ENCODE data around the gene SLC2A2.

The SLC2A2 gene

DNA sequence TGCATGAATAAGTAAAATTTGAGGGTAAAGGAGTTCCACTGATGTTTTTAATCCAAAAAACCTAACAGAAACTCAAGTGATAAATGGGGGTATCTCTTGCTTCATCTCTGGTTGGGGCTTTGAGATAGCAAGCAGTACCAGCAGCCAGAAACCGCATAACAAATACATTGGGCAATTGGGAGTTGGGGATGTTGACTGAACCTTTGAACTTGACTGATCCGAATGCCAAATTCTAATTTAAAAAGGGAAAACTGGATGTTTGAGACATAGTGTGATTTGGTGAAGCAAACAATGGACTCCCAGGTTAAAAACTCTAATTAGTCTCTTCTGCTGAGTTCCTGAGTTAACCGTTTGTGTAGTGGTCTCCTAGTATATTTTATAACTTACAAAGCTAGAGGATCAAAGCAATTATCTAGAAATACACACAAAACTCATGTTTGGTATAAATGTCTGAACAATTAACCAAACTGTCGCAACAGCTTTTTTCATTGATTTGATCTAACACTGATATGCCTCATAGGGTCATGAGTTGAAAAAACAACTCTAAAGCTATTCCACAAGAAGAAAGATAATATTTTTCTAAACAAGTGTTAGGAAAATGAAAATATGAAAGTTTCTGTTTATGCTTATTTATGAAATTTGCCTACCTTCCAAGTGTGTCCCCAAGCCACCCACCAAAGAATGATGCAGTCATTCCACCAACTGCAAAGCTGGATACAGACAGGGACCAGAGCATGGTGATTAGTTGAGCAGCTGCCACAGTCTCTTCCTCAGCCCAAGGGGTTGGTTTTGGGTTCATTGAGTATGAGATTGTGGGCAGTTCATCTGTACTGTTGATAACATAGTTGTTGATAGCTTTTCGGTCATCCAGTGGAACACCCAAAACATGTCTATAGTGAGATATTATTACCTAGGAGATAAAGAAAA is 12.4 kb downstream of the SLC2A2 start:
- TF ChIP-seq GATA1 (IDR thresholded peaks at IDR 0.05; ENCODE audit: low read depth, low read length) = no peak
- DNase-seq = peak; percentile 7 to 60

DNA sequence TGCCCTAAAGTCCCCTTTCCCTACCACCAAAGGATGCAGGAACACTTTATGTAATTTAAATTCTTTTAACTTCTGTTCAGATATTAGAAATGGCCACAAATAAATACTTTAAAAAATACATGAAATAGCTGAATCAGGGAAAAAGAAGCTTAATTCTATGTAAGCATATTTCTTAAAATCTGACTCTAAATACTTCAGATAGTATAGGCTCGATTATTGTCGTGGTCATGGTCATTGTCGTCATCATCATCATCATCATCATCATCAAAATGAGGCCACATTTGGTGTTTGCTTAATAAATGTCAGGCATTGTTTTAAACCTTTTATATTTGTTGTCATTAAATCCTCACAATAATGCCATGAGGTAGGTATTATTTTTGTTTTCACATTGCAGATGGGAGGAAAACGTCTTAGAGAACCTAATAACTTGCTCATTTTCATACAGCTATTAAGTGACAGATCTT is 14.6 kb downstream of the SLC2A2 start:
- TF ChIP-seq GATA1 (IDR thresholded peaks at IDR 0.05; ENCODE audit: low read depth, low read length) = no peak

DNA sequence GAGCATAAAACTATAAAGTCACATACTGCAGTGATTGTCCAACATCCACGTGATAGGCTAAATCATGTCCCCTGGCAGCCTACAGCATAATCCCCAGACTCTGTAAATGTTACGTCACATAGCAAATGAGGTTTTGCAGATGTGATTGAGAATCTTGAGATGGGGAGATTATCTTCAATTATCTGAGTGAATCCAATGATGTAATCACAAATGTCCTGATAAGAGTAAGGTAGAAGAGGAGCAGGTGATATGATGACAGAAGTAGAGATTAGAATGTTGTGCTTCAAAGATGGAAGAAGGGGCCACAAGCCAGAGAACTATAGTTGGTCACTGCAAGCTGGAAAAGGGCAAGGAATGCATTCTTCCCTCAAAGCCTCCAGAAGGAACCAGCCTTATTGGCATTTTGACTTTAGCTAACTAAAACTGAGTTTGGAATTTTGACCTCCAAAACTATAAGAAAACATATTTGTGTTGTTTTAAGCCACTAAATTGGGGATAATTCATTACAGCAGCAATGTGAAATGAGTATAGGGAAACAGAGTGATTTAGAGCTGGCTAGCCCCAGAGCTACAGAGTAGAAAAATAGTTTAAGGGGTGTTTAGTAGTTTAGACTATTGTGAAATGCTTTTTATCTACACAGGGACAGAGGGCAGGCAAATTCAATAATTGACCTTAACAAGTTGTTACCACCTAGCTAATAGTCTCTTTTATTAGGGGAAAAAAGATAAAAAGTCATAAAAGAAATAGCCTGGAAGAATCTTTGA is 15.2 kb downstream of the SLC2A2 start:
- no peak for DNase-seq
- TF ChIP-seq GATA1 (IDR thresholded peaks at IDR 0.05; ENCODE audit: low read depth, low read length) (no peak), POLR2A (IDR thresholded peaks at IDR 0.05; ENCODE audit: low read length) (no peak)

More for the DNA sequence above, 14.6 kb downstream of the SLC2A2 start:
- no peak for DNase-seq

DNA sequence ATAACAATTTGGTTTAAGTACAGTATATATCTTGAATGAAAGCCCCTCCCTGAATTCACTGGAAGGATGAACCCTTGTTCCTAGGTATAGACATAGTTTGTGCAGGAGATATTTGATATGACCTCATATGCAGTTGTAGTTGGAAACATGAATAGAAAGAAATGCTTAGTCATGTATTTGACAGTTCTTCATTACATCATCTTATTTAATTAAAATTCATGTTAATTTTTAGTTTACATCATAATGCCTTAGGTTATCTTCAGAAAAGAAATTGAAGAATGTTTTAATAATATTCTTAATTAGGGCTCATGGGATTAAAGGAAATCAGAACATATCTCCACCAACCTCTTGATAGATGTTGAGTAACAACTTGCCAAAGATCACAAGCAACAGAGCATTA is 19.2 kb downstream of the SLC2A2 start:
- TF ChIP-seq GATA1 (IDR thresholded peaks at IDR 0.05; ENCODE audit: low read depth, low read length) (no peak), POLR2A (IDR thresholded peaks at IDR 0.05; ENCODE audit: low read length) (no peak)
- peak in 1 of 2 experiments; percentile 15 for DNase-seq

DNA sequence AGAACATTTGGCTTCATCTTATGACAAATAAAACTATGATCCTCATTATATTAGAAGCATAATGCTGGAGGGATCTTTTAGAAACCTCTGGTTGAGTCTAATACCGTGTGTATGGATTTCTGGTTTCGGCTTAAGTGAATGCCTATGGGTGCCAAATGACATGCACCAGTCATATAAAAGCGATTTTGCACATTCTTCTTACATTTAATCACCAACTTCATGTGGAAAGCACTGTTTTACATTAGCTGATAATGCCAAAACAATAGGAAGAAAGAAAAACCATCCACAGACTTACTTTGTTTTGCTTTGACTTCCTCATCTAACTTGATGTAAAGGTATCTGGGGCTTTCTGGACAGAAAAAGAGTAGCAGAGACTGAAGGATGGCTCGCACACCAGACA is 20.9 kb downstream of the SLC2A2 start:
- TF ChIP-seq GATA1 (IDR thresholded peaks at IDR 0.05; ENCODE audit: low read depth, low read length) = no peak
- TF ChIP-seq POLR2A (IDR thresholded peaks at IDR 0.05; ENCODE audit: low read length) = no peak
- DNase-seq = no peak

DNA sequence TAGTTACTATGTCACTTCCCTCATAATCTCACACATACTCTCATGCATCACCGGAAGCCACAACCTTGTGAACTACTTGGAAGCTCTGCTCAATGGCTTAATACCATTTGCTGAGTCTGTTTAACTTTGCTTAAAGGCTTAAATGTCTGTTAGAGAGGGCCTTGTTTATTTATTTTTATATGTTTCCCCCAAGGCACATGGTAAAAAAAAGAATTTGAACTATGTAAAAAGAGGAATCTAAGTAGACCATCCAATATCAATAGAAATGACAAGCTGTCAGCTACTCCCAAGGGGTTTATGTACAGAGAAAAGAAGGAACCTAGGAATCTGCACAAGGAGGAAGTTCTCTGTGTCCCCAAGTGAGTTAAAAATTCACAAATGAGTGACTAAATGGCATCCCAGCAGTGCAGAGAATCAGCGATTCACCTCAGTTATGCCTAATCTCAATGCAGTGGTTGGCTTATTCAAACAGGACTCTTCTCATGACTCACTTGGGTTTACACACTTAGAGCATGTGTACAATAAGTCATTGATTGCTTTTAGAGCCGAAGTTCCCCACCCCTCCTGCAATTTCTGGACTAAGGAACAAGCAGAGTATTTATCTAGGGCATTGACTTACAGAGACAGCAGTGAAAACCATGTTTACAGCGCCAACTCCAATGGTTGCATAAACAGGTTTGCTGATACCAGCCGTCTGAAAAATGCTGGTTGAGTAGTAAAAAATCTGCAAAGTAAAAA is 24.4 kb downstream of the SLC2A2 start:
- TF ChIP-seq POLR2A (IDR thresholded peaks at IDR 0.05; ENCODE audit: low read length) = no peak
- no peak for TF ChIP-seq GATA1 (IDR thresholded peaks at IDR 0.05; ENCODE audit: low read depth, low read length)
- no peak for DNase-seq

DNA sequence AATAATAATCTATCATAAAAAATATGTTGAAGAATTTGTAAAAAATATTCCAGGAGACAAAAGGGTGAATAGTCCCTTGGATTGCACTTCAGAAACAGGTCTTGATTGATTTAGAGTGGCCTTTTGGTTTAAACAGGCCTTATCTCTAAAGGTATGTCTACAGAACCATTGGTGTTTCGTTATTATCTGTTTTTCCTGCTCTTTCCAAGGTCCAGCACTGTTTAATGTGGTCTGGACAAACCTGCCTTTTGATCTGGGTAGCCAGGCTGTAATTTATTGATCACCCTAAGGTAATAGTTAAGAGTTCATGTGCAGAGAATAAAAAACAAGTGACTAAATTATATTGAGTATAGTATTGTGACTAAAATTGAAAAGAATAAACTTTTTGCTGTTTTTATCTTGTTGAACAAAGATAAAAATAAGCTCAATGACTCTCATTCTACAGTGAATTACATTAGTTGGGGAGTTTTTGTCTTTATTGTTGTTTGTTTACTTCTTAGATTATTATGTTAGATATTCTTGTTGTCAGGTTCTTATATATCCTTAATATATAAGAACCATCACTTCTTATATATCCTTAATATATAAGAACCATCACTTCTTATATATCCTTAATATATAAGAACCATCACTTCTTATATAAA is 25.1 kb downstream of the SLC2A2 start:
- DNase-seq = no peak
- TF ChIP-seq GATA1 (IDR thresholded peaks at IDR 0.05; ENCODE audit: low read depth, low read length) (no peak), POLR2A (IDR thresholded peaks at IDR 0.05; ENCODE audit: low read length) (no peak)

DNA sequence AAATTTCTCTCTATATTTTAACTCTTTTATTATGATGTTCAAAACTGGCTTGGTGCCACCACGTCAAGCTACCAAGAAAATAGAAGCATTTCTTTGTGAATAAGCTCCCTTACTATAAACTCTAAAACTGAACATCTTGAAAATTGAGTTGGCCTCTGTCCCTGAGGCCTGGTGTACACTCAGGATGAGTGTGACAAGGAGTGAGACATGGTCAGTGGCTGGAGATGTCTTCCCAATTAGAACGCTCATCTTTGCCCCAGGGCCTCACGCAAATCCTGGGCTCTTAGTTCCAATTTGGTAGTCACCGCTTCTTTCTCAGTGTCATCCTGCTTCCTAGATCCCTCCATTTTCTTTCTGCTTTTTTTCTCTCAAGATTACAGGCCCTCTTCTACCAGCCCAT is 26.2 kb downstream of the SLC2A2 start:
- TF ChIP-seq GATA1 (IDR thresholded peaks at IDR 0.05; ENCODE audit: low read depth, low read length) (no peak), POLR2A (IDR thresholded peaks at IDR 0.05; ENCODE audit: low read length) (no peak)

DNA sequence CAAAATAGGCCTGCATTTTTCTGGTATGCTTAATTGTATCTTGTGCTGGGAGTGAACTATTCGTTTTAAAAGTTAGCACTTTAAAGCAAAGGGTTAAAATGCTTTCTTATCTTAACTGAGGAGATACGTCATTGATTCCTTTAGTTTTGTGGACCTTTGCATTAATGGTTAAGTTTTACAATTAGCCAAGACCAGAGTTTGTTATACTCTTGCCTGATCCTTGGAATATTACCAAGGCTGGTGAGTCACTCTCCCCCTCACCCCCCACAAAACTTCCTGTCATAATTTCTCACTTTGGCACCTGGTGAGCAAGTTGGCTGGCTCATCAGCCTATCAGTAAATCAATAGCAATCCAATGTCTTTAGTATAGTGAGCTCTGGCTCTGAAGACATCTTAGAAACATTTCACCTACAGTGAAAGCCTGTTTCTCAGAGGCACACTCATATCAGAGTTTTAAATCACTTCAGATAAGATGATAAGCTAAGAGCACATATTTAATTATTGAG is 26.7 kb downstream of the SLC2A2 start:
- TF ChIP-seq GATA1 (IDR thresholded peaks at IDR 0.05; ENCODE audit: low read depth, low read length) (no peak), POLR2A (IDR thresholded peaks at IDR 0.05; ENCODE audit: low read length) (no peak)
- no peak for DNase-seq

More for the DNA sequence above, 26.2 kb downstream of the SLC2A2 start:
- no peak for DNase-seq

DNA sequence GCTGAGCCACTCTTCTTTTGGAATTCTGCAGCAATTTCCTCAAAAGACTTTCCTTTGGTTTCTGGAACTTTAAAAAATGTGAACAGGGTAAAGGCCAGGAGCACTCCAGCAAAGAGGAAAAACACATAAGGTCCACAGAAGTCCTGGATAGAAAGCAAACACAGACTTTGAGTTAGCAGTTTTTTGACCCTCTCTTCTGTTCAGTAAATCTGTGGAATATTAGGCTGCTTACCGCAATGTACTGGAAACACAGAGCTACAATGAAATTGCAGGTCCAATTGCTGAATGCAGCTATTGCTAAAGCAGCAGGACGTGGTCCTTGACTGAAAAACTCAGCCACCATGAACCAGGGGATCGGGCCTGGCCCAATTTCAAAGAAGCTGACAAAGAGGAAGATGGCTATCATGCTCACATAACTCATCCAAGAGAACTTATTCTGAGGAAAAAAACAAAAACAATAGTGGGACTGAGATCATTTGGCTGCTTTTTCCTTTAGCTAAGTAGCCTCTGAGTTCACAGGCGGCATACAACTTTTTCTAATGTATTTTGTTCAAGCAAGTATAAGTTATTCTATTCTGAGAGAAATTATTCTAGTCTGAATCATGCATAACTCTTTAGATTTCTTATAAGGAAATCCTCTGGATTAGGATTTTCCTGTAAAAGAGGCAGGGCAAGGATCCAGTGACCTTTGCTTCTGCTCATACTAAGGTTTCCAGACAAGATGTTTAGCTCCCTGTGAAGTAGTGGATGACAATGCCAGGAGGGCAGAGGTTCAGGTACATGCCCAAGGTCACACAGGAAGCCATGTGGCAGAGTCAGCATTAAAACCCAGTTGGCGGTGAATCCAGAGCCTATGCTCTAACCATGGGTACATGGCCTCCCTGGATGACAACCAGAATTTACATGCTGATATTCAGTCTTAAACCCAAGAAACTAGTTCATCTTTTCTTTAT is 28.3 kb downstream of the SLC2A2 start:
- DNase-seq = no peak
- no peak for TF ChIP-seq POLR2A (IDR thresholded peaks at IDR 0.05; ENCODE audit: low read length)
- TF ChIP-seq GATA1 (IDR thresholded peaks at IDR 0.05; ENCODE audit: low read depth, low read length) = no peak

DNA sequence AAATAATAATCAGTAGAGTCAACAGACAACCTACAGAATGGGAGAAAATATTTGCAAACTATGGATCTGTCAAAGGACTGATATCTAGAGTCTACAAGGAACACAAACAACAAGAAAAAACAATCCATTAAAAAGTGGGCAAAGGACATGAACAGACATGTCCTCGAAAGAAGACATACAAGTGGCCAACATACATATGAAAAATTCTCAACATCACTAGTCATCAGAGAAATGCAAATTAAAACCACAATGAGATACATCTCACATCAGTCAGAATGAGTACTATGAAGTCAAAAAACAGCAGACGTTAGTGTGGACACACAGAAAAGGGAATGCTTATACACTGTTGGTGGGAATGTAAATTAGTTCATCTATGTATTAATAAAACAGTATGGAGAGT is 33.7 kb downstream of the SLC2A2 start:
- no peak for TF ChIP-seq GATA1 (IDR thresholded peaks at IDR 0.05; ENCODE audit: low read depth, low read length)
- no peak for TF ChIP-seq POLR2A (IDR thresholded peaks at IDR 0.05; ENCODE audit: low read length)
- no peak for DNase-seq

DNA sequence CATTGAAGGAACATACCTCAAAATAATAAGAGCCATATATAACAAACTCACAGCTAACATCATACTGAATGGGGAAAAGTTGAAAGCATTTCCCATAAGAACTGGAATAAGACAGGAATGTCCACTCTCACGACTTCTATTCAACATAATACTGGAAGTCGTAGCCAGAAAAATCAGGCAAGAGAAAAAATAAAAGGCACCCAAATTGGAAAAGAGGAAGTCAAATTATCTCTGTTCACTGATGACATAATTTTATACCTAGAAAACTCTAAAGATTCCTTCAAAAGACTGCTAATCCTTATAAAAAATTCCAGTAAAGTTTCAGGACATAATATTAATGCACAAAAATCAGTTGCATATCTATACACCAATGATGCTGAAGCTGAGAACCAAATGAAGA is 34.9 kb downstream of the SLC2A2 start:
- no peak for DNase-seq
- TF ChIP-seq GATA1 (IDR thresholded peaks at IDR 0.05; ENCODE audit: low read depth, low read length) (no peak), POLR2A (IDR thresholded peaks at IDR 0.05; ENCODE audit: low read length) (no peak)

Measured in erythroblast (primary cell).